NCI-H187 treated with DMSO at 0.1 percent for 48 hours (cell line): ENCODE results near the gene MCU.

Experiments used
- DNase-seq: peaks from one replicate; lab custom pipeline; 2025; lab: John Stamatoyannopoulos, UW

MCU gene

DNA sequence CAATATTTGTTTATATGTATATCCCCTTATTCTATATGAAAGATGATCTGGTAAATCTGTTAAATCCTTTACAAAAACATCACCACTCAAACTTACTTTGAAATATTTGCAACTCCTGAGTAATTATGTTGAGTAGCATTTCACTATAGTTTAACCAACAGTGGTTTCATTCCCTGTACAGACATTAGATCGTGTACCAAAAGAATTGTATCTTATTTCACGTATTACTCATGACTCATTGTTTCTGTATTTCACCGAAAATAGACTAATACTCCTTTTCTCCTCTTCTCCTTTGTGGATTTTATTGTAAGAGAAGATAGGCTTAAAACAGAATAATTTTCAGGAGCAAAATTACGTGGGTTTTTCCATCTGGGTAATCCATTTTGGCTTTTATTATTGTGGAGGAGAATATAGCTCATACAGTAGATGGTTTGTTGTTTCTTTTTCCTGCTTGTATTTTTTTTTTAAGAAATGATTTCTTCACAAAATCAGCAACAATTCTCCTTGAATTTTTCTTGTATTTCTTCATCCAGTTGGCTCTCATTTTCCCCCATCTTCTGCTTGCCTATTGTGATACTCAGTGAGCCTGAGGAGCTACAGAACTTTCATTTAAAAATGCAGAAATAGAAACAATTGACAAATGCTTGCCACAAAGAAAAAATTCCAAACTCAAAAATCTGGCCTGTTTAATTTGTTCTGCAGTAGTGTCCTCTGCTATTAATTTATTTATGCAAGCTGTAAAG is 111.0 kb downstream of the MCU start:
- DNase-seq = no peak

DNA sequence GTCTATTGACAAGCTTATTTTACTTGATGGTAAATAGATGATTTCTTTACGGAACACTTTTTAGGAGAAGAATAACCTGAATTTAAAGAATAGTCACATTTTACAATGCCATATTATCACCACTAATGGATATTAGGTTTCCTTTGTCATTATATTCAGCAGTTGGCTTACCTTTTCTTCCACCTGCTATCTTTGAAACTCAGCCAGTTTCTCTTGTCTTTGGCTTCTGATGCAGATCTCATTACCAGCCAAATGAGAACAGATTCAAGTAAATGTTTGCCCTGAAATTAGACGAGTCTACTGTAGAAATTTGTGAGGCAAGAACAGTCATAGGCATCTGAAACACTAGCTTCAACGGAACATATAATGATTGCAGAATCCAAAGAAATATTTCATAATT is 116.1 kb downstream of the MCU start:
- DNase-seq = no peak

DNA sequence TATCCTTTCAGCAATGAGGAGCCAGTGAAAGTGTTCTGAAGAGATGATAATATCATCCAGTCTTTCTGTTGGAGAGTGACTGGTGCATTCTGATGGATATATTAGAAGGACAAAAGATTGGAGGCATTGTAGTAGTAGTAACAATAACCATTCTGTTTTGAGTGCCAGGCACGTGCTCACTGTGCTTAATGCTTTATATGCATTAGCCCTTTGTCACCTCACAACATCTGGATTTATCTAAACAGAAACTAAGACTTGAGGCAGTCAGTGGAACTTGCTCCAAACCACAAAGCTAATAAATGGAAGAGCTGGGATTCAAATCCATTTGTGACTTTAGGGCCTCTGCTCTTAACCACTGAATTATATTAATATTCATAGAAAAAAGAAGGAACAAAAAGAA is 117.1 kb downstream of the MCU start:
- no peak for DNase-seq

DNA sequence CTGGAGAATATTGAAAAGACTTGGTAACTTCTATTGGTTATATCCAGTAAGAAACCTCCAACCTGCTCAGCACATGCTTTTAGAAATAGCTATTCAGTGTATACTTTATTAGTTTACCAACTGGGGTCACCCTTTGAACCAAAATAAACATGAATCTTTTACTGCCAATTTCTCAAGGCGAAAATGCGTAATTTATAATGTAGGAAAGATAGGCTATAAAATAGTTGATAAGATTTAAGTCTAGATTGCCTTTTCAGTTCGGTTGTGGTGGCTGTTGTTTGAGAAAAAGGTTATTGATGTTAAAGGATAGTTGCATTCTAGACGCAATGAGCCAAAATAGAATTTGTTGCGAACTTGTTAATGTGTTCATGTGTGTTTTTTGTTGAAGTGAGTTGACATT is 119.0 kb downstream of the MCU start:
- no peak for DNase-seq

DNA sequence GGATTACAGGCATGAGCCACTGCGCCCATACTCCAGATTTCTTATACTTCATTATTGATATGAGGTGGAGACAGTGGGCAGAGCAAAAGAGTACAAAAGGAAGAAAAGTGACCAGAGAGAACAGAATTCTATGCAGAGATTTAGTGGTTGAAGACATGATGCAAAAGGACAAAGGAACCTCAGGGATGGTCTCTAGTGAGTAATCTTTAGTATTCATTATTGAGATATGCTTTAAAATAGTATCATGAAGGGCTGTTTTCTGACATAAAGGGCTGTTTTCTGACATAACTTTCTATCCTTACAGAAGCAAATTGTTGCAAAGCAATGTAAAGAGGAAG is 120.4 kb downstream of the MCU start:
- no peak for DNase-seq

DNA sequence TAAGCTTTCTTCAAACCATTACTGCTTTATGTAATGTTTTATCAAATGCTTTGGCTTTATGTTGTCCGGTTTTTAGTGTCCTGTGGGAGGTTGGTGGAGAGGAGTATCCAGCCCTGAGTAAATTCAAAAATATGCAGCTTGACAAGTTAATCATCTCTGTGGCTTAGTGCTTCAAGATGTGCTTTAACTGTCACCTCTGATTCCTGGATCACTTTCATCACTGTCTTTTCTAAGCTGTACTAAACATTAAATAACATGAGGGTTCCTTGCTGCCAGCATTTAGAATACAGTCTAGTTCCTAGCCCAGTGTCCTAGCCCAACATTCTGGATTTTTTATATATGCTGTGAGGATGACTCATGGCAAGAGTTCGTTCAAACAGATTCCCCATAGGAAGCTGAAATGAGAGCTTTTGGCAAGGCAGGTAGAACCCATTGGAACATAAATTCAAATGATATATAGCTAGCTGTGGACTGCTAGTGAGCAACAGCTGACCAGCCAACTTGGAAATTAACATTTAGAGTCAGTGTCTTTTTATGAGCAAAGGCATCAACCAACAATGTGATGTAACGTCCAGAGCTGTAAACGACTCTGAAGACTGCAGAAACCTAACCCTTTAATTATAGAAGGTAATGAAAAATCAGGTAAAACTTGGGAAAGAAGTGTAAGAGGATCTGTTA is 120.9 kb downstream of the MCU start:
- DNase-seq = no peak

DNA sequence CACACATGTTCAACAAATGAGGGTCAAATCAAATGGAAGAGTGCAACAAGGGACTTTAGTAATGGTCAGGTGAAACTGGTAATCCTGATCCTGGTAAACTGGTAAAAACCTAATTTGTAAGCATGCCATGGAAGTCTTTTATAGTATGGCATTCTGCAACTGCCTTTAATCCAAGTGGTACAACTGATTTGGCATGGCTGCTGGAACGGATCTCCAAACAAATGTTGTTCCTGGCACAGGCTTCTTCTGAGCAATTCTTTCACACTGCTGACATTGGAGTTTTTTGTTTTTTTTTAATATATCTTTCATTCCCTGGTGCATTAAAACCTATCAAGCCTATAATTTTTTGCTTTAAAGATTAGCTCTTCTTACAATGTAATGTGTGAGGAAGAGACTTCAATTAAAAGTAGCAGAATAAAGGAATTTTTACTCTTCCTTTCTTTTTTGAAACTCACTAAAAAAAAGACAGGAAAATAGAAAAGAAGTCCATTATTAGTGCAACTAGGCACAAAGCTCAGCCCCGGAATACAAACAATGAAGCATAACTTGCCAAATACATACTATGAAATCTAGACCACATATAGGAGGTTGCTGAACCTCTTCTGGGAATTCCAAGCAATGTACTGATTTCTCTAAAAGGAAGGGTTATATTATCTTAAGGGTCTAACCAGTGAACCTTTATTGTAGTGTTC is 122.3 kb downstream of the MCU start:
- no peak for DNase-seq

DNA sequence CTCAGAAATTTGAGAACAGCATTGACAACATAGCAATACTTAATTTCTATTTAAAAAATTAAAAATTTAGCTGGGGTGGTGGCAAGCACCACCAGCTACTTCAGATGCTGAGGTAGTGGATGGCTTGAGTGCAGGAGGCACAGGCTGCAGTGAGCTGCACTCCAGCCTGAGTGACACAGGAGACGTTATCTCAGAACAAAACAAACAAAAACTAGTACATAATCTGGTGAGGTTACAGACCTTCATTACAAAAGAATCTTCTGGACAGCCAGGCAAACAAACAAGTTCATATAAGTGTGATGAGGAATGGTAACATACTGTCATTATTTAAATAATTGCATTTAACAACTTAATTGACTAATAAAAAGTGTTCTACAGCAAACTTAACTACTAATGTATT is 124.6 kb downstream of the MCU start:
- DNase-seq = no peak

DNA sequence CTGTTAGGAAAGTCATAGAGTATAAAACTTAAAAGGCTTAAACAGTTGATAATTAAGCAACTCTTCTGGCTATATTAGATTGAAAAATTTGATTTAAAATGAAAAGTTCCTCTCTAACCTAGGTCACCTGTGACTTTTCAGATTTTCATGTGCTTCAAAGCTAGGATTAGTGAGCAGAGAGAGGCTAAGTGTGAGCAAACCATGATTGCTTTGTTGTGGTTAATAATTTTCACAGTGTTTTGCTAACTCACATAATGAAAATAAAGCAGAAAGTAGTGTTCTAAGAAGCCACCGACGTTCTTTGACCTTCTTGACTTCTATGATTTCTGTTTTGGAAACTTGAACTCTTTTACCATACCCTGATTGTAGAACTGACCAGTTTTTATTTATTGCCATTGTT is 126.1 kb downstream of the MCU start:
- DNase-seq = no peak

DNA sequence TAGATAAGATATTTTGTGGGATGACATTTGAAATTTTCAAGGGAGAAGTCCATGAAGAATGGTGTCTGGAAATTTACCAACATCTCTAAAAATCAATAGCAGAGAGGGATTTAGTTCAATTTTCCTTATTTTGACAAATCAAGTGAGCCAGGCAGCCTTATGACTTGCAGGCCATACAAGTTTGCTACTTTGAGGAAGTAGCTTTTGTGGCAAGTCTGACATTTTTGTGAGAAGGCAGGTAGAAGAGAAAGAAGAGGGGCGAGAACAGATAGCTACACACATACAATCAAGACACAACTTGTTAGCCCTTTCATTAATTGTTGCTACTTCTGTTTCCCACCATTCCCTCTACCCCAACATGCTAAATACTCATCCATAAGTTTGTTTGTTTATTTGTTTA is 127.1 kb downstream of the MCU start:
- DNase-seq = no peak

DNA sequence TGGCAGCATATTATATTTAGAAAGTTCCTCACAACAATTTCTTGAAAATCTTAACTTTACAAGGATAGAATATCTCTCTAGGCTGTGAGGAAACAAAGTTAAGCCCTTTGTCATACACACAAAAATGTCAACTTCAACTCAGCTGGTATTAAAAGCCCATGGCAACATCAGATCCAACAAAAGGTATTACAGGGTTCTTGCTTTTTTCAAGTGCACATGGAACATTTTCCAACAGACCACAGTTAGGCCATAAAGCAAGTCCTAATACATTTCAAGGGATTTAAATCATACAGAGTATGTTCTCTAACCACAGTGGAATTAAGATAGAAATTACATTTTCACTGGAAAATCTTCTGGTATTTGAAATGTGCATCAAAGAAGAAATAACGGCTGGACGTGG is 129.7 kb downstream of the MCU start:
- DNase-seq = no peak

DNA sequence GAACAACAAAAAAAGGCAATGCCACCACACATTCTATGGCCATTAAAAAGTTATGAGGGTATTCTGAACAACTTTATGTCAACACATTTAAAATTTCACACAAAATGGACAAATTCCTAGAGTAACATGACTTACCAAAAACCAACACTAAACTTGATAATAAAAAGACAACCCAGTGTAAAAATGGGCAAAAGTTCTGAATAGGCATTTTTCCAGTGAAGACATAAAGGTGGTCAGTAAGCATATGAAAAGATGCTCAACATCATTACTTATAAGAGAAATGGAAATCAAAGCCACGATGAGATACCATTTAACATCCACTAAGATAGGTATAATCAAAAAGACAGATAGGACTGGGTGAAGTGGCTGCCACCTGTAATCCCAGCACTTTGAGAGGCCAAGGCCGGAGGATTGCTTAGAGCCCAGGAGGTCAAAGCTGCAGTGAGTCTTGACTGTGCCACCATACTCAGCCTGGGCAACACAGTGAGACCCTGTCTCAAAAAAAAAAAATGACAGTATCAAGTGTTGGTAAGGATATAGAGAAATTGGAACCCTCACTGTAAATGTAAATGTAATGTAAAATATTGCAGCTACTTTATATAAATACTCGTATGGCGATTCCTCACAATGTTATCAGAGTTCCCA is 130.5 kb downstream of the MCU start:
- no peak for DNase-seq

DNA sequence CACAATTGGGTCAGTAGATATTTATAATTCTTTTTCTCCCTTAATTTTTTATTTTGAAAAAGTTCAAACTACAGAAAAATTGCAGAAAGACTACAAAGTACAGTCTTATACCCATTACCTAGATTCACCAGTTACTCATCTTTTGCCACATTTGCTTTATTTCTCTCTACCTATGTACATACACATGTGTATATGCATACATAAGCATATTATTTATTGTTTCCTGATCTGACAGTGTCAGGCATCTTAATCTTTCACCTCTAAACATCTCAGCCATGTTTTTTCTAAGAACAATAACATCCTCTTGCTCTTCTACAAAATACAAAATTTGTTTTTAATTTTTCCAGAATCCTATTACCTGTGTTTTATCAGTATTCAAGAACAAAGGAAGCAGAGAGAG is 133.2 kb downstream of the MCU start:
- DNase-seq = no peak

DNA sequence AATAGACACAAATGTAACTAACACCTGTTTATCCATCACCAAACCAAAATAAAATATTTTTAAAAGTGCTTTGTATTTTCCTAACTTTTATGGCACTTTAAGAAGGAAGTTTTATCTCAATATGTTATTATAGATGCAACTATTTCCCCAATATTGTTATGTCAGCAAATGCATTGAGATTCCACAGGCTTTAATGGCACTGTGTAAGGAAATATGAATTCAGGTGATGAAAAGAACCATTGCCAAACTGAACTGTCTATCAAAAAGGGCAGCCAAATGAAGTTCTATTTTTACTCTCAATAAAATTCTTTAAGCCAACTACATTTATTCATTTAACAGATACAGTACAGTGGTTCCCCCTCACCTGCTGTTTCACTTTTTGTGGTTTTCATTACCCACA is 134.4 kb downstream of the MCU start:
- no peak for DNase-seq

DNA sequence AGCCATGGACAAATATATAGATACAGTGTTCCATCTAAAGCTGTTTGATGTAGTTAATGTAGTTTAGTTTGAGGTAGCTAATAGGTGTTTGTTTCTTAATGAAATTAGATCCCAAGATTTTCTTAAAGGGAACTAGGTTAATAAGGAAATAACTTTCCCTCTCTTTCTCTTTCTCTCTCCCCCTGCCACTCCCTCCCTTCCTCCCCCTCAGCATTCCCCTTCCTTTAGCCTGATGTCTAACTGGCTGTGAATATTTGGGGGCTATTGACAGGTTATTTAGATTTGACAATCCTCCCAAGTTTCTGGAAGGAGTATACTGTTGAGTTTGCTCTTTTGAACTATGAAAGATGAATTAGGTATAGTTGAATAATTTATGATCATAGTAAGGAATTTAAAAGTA is 136.4 kb downstream of the MCU start:
- no peak for DNase-seq

DNA sequence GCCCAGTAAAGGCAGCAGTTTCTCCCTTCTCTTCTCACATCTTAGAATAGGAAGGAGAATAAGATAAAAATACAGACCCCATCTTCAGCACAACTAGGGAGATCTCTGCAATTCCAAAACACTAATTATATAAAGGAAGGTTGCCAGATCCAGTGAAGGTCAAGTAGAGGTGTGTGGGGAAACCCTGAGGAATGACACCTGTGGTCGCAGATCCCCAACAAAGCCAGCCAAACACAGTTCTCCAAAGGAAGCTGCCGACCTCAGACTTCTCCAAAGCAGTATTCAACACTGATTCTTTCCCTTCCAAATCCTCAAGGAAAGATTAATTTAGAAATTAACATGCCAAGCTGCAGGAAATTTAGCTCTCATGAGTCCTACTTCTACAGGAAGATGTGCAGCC is 138.7 kb downstream of the MCU start:
- DNase-seq = no peak

DNA sequence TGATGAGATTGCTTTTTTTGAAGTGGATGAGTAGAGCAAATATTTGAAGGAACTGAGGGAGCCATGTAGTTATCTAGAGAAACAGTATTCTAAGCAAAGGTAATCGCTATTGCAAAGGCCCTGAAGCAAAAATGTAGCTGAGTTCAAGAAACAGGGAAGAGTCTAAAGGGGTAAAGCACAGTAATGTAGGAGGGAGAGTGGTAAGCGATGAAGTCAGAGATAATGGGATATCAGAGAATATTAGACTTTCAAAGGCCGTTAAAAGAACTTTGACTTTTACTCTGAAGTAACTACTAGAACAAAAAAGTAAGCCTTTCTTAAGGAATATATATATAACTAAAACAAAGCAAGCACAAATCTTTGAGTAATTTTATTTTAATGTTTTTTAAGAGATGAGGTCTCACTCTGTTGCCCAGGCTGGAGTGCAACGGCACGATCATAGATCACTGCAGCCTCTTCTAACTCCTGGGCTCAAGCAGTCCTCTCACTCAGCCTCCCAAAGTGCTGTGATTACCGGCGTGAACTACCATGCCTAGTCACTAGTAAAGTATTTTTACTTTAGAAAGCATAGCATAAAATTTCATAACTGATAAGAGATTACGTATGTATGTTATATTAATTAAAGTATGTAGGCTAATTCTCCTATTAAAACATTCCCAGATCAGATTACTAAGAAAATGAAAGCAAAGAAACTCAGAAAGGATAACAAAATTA is 139.9 kb downstream of the MCU start:
- DNase-seq = no peak

DNA sequence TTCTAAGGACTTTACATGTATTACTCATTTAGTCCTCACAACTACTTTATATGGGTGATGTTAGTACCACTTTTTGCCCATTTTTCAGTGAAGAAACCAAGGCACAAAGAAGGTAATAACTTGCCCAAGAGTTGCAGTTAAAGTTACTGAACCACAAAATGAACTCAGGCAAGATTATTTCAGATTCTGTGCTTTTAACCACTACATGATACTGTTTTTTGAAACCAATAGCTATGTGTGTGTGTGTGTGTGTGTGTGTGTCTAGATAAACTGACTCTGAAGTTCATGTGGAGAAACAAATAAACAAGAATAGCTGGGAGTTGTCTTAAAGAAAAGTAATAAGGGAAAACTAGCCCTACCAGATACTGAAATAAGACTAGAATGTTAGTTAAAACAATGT is 140.8 kb downstream of the MCU start:
- no peak for DNase-seq

DNA sequence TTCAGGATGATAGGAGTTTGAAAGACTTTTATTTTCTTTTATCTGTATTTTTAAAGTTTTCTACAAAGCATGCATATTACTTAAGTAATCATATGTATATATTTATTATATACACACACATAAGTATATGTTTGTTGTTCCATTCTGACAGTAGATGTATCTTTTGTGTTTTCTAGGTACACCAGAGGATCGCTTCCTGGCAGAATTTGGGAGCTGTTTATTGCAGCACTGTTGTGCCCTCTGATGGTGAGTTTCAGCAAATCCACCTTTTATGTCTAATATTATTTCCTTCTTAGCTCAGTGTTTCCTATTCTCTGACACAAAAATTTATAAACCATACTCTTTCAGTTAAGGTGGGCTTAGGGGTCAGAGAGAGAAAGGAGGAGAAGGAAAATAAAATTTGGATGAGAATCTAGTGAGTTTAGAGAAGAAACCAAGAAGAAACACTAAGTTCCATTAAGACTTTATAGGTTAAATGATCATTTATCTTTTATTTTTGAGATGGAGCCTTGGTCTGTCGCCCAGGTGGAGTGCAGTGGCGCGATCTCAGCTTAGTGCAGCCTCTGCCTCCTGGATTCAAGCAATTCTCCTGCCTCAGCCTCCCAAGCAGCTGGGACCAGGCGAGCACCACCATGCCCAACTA is 142.4 kb downstream of the MCU start:
- DNase-seq = no peak

DNA sequence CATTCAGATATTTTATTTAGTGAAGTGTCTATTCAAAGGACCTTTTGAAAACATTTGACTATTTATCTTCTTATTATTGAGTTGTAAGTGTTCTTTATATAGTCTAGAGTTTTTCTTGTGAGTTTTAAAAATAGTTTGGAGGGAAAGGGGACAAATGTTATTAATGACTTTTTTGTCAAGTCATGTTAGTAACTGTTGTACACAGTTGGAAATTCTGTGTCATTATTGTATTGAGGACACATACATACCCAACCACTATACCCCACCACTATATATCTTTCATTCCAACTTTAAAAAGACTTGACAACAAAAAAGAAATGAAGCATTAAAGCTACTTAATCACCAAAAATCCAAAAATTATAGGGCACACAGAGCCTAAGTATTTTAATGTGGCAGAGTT is 148.4 kb downstream of the MCU start:
- no peak for DNase-seq

DNA sequence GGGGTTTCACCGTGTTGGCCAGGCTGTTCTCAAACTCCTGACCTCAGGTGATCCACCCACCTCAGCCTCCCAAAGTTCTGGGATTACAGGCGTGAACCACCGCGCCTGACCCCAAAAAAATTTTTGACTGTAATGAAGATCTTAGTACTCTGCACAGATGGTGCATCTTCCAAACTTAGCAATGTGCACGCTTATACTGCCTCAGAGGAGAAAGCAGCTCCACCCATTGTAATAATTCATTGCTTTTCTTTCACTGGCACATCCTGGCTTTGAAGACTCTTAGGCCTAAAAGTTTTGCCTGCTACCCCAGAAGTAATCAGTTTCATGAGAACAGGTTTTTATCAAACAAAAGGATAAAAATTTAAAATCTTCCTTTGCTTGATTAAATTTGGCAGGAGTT is 149.5 kb downstream of the MCU start:
- no peak for DNase-seq

DNA sequence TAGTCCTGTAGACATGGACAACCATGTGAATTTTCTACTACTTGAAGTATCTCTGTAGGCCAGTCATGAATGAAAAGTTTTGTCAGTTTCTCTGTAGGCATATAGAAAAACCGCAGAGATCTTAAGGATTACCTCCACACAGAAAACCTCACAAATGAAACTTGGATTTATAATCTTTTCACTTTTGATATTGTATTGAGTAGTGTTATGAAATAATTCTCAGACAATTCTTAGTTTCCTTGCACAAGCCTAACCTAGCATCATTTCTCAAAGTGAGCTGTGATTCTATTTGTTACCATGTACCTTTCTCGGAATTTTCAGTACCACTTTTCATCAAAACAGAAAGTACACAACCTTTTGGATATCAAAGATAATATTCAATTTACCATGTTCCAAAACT is 150.2 kb downstream of the MCU start:
- no peak for DNase-seq
